Measurements from ENCODE around the gene ARHGAP44.

Gene ARHGAP44

GRCh38 chr17:12994341-12995074 is 205.2 kb downstream of the ARHGAP44 start:
- DNase-seq (ENCODE audit: low read depth, low spot score): no peak

- no peak for DNase-seq (ENCODE audit: low read depth, low spot score)
Observed at GRCh38 chr17:12995106-12995895, 206.0 kb downstream of the ARHGAP44 start.

GRCh38 chr17:12995896-12996295 is 206.6 kb downstream of the ARHGAP44 start:
- no peak for DNase-seq (ENCODE audit: low read depth, low spot score)

GRCh38 chr17:12996357-12996756 is 207.1 kb downstream of the ARHGAP44 start:
- DNase-seq (ENCODE audit: low read depth, low spot score): no peak

- no peak for DNase-seq (ENCODE audit: low read depth, low spot score)
Observed at GRCh38 chr17:12996941-12997340, 207.6 kb downstream of the ARHGAP44 start.

- no peak for DNase-seq (ENCODE audit: low read depth, low spot score)
Observed at GRCh38 chr17:12998461-12998860, 209.2 kb downstream of the ARHGAP44 start.

GRCh38 chr17:12998874-12999273 is 209.6 kb downstream of the ARHGAP44 start:
- DNase-seq (ENCODE audit: low read depth, low spot score): no peak

GRCh38 chr17:13000561-13000960 is 211.3 kb downstream of the ARHGAP44 start:
- DNase-seq (ENCODE audit: low read depth, low spot score): no peak

GRCh38 chr17:13001991-13002615 is 212.8 kb downstream of the ARHGAP44 start:
- DNase-seq (ENCODE audit: low read depth, low spot score): no peak

GRCh38 chr17:13002761-13003453 is 213.6 kb downstream of the ARHGAP44 start:
- DNase-seq (ENCODE audit: low read depth, low spot score): peak; percentile 80

- no peak for DNase-seq (ENCODE audit: low read depth, low spot score)
Observed at GRCh38 chr17:13003454-13003851, 214.2 kb downstream of the ARHGAP44 start.

- DNase-seq (ENCODE audit: low read depth, low spot score): no peak
Observed at GRCh38 chr17:13003927-13004326, 214.6 kb downstream of the ARHGAP44 start.

GRCh38 chr17:13004336-13004735 is 215.0 kb downstream of the ARHGAP44 start:
- no peak for DNase-seq (ENCODE audit: low read depth, low spot score)

GRCh38 chr17:13005530-13005929 is 216.2 kb downstream of the ARHGAP44 start:
- DNase-seq (ENCODE audit: low read depth, low spot score): no peak

- no peak for DNase-seq (ENCODE audit: low read depth, low spot score)
Observed at GRCh38 chr17:13008461-13008860, 219.2 kb downstream of the ARHGAP44 start.

GRCh38 chr17:13010959-13011358 is 221.7 kb downstream of the ARHGAP44 start:
- no peak for DNase-seq (ENCODE audit: low read depth, low spot score)

- no peak for DNase-seq (ENCODE audit: low read depth, low spot score)
Observed at GRCh38 chr17:13014801-13015200, 225.5 kb downstream of the ARHGAP44 start.

GRCh38 chr17:13016881-13017654 is 227.8 kb downstream of the ARHGAP44 start:
- no peak for DNase-seq (ENCODE audit: low read depth, low spot score)

GRCh38 chr17:13017655-13018459 is 228.6 kb downstream of the ARHGAP44 start, which contains the start of gene ELAC2:
TSS of gene ELAC2 (minus strand) at chr17:13018027. CDS start at chr17:13017947, 80 bp downstream.
- peak; percentile 100 for DNase-seq (ENCODE audit: low read depth, low spot score)

GRCh38 chr17:13024016-13024415 is 234.7 kb downstream of the ARHGAP44 start:
- no peak for DNase-seq (ENCODE audit: low read depth, low spot score)

Data from ELF-1 (cell line).